GM12801 (cell line): ENCODE measurements around the gene MRPS7.

ENCODE experiments used
- CTCF ChIP-seq: IDR thresholded peaks from one replicate; pipeline ENCODE4 v1.5.1; 2011; ENCODE audit warnings: control low read depth; ENCODE audit not compliant: insufficient read length; ENCODE audit errors: extremely low read depth

MRPS7 gene

GRCh38 chr17:75261336-75262111 is at the start of gene MRPS7, which contains the start of gene GGA3:
Gene MRPS7 (plus strand): TSS chr17:75261879. CDS start chr17:75261901, 22 bp downstream.
Gene GGA3 (minus strand): TSS chr17:75261606. CDS start chr17:75261587, 19 bp downstream.
- TF ChIP-seq CTCF = no peak

- TF ChIP-seq CTCF = no peak
Observed at GRCh38 chr17:75218131-75218530, 43.5 kb upstream of the MRPS7 start.

- no peak for TF ChIP-seq CTCF
Observed at GRCh38 chr17:75219815-75220214, 41.9 kb upstream of the MRPS7 start.

- TF ChIP-seq CTCF = no peak
Observed at GRCh38 chr17:75225016-75225415, 36.7 kb upstream of the MRPS7 start.

- TF ChIP-seq CTCF = no peak
Observed at GRCh38 chr17:75227729-75228128, 34.0 kb upstream of the MRPS7 start.

GRCh38 chr17:75228305-75228704 is 33.4 kb upstream of the MRPS7 start:
- TF ChIP-seq CTCF = no peak

GRCh38 chr17:75228847-75229246 is 32.8 kb upstream of the MRPS7 start:
- TF ChIP-seq CTCF = no peak
